A204.1 (cell line): ENCODE data around the gene MMS19.
"Not testable (repeated sequence)": the region's sequence is repeated elsewhere in the genome, so short reads cannot be mapped to it uniquely, and the experiment has no call there.

Experiments used
- FAIRE-seq: peaks from 2 replicates; lab custom pipeline; 2012; peaks lifted over from hg19 to GRCh38; lab: Jason Lieb, UNC

The MMS19 gene

GRCh38 chr10:97502916-97503315 lies 4.7 kb upstream of the MMS19 start:
- FAIRE-seq, result no peak

DNA sequence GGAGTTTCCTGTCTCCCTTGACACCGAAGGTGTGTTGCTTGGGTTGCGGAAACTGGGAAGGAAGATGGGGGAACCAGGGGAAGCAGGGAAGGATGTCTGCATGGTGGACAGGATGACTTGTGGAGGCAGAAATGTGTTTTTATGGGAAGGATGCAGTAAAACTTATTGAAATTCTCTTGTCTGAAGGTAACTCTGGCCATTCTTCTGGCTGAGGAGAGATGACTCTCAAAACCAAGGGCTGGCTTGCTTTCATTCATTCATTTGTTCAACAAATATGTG lies 2.0 kb upstream of the MMS19 start:
- FAIRE-seq, result no peak

GRCh38 chr10:97499561-97500296 lies 1.5 kb upstream of the MMS19 start:
- no peak for FAIRE-seq

GRCh38 chr10:97498841-97499560 lies 779 bp upstream of the MMS19 start, which contains the start of gene UBTD1:
UBTD1 (plus strand) TSS chr10:97498924; CDS start chr10:97499204, 280 bp downstream.
- no peak for FAIRE-seq

DNA sequence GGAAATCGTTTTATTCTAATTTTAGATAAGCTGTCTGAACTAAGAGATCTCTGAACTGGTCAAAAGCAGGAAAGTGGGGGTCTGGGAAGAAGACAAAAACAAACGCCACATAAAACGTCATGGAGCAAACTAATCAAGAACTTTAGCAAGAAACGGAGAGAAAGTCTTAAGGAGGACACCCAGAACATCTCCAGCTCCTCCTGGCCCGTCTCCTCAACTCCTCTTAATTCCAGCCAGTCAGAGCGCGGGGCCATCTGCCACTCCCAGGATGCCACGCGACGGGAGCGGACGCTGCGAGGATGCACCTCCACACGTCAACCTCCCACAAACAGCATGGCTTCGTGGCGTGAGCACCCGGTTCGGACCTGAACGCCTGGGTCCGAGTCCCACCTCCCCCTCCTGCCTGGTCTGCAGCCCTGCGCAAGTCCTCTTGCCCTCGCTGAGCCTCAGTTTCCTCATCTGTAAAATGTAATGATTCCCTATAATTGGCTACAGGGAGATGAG lies 598 bp downstream of the MMS19 start:
- peak; percentile 58 for FAIRE-seq

GRCh38 chr10:97494863-97495506 lies 3.2 kb downstream of the MMS19 start:
- no peak for FAIRE-seq

DNA sequence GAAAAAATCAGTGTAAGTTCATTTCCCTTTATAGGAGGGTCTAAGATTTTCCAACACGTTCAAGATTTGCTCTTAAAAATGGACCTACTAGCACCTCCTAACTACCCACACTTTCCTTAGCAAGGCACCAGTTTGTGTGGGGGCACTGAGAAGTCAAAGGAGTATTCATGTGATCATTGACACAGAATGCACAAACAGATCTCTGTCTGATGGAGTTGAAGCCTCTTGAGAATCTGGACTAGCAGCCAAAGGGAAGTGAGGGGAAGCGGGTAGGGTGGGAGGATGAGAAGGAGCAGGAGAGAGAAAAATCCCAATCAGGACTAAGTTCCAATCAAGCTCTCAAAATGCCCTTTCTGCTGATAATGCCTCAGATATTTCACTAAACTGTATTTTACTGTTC lies 4.1 kb downstream of the MMS19 start:
- FAIRE-seq, result no peak

DNA sequence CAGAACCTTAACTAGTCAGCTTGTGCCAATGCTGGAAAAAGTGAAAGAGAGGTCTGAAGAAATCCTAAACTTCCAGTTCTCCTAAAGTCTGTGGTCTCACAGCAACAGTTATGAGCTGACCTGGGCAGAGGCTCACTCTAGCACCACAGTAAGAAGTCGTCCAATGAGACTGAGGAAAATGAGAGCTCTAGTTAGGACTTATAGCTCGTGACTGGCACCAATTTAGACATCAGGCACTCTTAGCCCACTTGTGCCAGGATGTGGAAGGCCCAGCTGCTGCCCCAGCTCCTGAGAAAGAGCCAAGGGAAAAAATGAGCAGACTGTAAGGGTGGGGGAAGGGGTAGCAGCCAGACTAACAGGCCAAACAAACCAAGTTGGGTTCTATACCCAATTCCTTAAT lies 7.6 kb downstream of the MMS19 start:
- FAIRE-seq, result no peak

GRCh38 chr10:97485647-97486281 lies 12.5 kb downstream of the MMS19 start:
- no peak for FAIRE-seq

DNA sequence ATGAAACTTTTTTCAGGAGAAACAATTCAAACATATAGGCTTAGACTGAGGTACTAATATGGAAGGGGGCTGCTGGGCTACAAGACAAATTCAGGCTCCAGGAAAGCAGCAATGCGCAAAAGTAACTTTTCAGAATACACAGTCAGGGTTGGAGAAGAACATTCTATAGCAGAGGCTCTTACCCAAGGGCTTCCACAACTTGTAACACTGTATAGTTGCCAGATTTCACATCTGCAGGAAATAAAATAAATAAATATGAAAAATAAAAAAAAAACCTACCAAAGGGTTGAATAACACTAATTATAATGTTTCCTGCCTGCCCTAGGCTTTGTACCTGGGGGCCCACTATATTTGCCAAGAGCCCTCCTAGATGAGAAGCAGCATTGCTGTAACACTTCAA lies 14.3 kb downstream of the MMS19 start:
- FAIRE-seq, result no peak

- no peak for FAIRE-seq
These were observed 14.7 kb downstream of the MMS19 start for GRCh38 chr10:97483506-97483905.

DNA sequence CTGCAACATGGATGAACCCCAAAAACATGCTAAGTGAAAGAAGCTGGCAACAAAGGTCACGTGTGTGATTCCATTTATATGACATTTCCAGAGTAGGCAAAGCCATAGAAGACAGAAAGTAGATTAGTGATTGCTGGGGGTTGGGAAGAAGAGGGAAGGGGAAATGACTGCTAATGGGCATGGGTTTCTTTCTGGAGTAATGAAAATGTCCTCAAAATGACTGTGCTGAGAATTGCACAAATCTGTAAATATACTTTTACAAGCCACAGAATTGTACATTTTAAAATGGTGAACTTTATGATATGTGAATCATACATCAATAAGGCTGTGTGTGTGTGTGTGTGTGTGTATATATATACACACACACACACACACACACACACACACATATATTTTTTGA lies 15.8 kb downstream of the MMS19 start:
- FAIRE-seq, result no peak

GRCh38 chr10:97481071-97481470 lies 17.2 kb downstream of the MMS19 start:
- FAIRE-seq, result no peak

DNA sequence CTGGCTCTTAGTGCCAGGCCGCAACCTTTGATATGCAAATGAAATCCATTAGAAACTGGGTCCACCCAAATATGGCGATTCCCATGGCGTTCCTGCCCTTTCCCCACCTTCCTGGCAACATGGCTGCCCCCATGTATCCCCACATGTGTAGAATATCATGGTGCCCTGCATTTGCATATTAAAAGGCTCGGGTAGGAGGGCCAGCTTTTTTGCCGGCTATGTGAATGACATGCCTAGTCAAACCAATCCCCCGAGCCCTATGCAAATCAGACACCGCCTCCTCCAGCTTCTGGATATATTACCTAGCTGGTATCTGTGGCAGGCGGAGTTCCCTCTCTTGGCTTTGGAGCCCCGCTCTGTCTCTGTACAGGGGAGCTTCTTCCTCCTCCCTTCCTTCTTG lies 18.3 kb downstream of the MMS19 start:
- no peak for FAIRE-seq

- not testable (repeated sequence) for FAIRE-seq
These were observed 18.8 kb downstream of the MMS19 start for GRCh38 chr10:97479410-97479809.

DNA sequence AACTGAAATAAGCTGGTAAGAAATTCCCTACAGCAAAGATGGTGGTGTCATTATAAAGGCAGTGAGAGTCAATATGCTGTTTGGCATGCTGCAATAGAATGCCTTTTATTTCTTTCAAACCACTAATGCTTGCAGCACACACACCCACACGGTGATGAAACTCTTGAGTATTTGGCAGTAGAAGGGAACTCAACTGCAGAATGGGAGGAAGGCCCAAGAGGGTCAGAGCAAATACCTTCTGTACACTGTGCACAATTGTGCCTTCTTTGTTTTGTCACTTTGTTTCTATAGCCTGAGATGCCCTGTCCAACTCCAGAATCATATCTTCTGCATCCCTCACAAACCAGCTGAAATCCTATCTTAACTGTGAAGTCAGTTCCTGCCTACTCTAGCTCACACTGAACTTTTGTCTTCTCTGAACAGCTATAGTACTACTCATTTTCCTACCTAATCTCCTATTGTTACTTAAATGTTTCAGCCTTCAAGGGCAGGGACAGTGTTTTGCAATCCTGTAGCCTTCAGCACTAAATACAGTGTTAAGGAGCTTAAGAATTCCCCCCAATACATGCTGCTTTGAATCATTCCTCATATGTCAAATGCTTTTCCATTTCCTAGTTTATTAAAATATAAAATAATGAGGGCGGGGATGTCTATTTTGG lies 22.2 kb downstream of the MMS19 start:
- no peak for FAIRE-seq

GRCh38 chr10:97474918-97475317 lies 23.3 kb downstream of the MMS19 start:
- no peak for FAIRE-seq

DNA sequence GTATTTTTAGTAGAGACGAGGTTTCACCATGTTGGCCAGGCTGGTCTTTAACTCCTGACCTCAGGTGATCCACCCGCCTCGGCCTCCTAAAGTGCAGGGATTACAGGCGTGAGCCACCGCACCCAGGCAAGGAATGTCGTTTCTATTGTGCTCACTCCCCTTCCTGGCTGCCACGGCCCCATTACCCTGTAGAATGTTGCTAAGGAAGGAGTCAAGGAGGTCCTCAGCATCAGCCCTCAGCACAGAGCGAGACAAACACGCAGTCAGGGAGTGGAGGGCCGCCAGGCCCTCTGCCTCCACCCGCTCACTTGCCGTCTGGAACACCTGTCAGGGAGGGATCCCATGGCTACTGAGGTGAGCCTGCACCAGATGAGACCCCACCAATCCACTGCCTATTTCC lies 29.4 kb downstream of the MMS19 start:
- not testable (repeated sequence) for FAIRE-seq

DNA sequence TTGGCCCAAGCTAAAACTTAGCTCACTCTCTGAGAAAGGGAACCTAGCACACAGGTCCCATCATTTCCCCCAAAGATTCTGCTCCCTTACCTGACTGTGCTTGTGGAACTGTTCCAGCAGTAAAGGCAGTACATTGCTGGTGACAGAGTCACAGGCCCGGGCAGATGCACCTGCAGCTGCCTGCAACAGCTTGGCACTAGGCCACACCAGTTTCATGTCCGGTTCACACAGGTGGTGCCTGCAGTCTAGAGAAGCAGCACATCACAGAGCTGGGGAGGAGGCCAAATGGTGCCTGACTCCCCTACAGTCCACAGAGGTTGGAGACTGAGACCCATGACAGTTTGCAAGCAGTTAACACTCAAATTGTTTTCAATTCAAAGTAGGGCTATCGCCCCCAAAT lies 30.1 kb downstream of the MMS19 start:
- FAIRE-seq, result no peak

- FAIRE-seq, result no peak
These were observed 31.5 kb downstream of the MMS19 start for GRCh38 chr10:97466755-97467154.

DNA sequence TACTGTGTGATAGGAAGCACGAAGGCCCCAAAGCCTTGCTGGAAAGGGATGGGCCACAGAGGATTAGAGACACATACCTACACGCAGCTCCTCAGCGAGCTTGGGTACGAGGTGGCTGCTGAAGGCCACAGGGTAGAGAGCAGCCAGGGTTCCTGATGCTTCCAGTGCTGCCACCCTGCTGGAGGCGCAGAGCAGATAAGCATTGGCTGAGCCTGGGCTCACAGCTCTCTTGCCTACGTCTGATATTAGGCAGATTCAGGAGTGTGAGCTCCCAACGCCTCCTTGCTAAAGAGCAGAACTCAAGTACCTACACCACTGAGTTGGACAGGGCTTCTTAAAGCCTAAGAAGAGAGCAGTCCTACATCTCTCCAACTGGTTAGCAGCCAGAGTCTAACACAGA lies 32.2 kb downstream of the MMS19 start:
- no peak for FAIRE-seq

- no peak for FAIRE-seq
These were observed 34.0 kb downstream of the MMS19 start for GRCh38 chr10:97464226-97464625.
